NCI-H524 treated with DMSO at 0.1 percent for 48 hours (cell line): ENCODE results near the gene BACH1.
"Not testable (repeated sequence)": the region's sequence is repeated elsewhere in the genome, so short reads cannot be mapped to it uniquely, and the experiment has no call there.

Experiments
- DNase-seq: peaks from one replicate; lab custom pipeline; 2025; lab: John Stamatoyannopoulos, UW

Gene BACH1

DNA sequence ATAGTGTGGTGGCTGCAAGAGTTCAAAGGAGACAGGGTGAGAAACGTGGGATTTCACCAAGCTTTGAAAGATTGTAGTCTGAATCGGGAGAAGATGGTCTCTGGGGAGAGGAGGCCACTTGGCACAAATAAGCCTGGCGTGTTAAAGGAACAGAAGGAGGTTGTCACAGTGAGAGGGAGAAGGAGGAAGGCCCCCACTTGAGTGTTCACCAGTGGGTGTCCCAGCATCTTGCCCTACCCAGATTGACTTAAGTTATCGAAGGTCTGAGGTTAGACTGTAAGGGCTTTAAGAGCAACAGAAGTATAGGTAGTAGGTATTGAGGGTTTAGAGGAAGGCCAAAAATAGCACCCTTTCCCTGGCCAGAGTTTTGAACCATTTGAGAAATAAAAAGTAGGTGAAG is 48.0 kb downstream of the BACH1 start:
- DNase-seq: no peak

GRCh38 chr21:29347274-29347681 is 48.6 kb downstream of the BACH1 start:
- no peak for DNase-seq

GRCh38 chr21:29349702-29350101 is 51.0 kb downstream of the BACH1 start:
- peak; percentile 95 for DNase-seq

- no peak for DNase-seq
Measured at GRCh38 chr21:29350246-29350779, 51.6 kb downstream of the BACH1 start.

DNA sequence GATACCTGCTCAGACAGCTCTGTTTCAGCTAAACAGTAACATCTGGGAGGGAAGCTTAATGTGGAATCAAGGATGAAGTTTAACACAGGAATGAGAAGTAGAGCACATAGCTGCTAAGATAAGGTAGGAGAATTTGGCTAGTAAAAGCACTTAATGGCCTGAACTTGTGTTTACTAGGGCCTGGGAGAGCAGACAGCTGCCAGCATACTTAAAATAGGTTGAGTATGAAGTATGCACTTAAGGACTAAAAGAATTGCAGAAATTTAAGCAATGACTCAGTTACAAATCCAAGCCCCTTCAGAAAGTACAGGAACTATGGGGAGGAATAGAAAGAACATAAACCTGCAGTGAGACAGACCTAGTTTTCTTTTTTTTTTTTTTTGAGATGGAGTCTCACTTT is 53.0 kb downstream of the BACH1 start:
- DNase-seq: peak; percentile 48

- not testable (repeated sequence) for DNase-seq
Measured at GRCh38 chr21:29355043-29355710, 56.5 kb downstream of the BACH1 start.

DNA sequence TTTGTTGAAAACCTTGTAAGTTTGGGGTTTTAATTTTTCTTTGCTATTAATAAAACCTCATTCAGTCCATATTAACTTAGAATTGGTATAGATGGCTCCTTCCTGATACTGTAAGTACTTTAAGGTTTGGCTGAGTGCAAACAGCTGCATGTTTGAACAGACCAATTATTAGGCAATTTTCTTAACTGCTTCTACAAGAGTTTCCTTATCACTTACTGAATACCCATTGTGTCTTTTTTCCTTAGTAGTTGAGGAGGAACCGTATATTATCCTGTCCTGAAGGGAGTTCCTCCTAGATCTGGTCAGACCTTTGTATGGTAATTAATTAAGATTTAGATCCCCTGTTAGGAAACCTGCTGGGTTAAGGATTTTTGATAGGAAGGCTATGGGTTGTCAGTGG is 57.6 kb downstream of the BACH1 start:
- DNase-seq: not testable (repeated sequence)

DNA sequence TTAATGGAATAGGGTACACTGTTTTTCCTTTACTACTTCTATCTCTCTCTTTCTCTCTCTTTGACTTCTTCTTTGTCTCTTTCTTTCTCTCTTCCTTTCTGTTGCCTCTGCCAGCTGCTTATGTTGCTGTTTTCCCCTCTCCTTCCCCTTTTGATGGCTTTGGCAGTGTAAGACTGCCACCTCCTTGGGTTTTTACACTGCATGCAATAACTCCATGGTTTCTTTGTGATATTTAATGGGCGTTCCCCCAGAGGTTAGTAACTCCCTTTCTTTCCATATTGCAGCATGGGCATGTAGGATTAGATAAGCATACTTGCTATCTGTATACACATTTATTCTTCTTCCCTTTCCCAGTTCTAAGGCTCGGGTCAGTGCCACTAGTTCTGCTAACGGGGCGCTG is 58.1 kb downstream of the BACH1 start:
- not testable (repeated sequence) for DNase-seq

DNA sequence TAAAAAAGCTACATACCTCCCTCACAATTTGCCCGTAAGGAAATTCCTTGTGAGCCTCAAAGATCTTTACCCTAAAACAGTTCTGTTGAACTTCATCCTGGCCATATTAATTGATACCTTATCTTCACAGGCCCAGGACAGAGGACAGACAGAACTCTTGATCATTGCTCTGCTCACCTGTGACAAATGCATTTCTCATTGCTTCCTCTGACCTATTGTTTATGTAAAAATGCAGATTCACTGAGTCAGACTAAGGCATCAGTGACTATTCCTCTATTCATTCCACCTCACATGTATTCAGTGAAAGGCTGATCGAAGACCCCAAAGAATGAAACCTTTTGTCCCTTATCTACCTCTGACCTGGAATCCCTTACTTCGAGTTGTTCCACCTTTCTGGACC is 61.0 kb downstream of the BACH1 start:
- DNase-seq: no peak

DNA sequence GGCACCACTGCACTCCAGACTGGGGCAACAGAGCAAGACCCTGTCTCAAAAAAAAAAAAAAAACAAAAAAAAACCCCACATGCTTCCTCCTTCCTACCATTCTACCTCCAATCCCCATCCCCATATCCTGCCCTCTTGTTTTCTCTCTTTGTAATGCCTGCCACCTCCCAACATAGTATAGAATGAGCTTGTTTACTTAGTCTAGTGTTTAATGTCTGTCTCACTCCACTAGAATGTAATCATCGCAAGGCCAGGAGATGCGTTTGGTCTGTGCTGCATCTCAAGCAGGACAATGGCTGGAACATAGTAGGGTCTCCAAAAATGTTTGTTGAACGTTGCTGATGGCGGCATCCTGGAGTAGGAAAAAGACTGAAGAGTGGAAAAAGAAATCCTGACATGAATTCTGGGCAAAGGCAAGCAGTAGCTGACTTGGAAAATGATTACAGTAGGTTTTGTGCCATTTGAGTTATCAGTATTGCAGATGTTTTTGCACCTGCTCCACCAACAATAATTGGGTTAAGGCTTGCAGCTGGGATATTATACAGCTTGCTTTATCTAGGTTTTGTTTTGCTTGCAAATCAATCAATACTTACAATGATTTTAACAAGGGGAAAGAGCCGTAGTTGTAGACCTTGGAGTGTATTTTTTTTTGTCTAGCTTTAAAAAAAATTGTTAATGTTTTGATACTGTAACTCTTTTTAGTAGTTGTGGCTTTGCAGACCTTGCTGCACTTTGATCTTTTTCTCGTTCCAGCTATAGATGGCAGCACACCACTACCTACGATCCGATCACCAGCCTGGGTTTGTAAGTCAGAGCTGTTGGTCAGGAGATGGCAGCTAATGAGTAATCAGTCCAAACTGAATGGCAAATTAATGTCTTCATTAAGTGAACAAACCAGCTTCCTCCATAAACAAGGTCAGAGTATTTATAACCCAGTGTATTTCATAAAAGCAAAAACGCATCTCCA is 62.4 kb downstream of the BACH1 start:
- no peak for DNase-seq

DNA sequence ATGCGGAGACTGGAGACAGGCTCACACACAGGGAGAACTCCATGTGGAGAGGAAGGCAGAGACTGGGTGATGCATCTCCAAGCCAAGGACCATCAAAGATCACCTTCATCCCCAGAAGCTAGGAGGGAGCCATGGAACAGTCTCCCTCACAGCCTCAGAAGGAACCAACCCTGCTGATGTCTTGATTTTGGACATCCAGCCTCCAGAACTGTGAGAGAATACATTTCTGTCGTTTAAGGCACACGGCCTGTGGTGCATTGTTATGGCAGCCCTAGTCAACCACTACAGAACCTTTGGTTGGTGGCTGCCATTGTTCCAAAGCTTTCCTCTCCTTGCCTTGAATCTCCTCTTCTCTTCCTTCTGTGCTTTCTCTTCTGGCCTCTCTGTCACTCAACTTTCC is 64.0 kb downstream of the BACH1 start:
- DNase-seq: no peak

DNA sequence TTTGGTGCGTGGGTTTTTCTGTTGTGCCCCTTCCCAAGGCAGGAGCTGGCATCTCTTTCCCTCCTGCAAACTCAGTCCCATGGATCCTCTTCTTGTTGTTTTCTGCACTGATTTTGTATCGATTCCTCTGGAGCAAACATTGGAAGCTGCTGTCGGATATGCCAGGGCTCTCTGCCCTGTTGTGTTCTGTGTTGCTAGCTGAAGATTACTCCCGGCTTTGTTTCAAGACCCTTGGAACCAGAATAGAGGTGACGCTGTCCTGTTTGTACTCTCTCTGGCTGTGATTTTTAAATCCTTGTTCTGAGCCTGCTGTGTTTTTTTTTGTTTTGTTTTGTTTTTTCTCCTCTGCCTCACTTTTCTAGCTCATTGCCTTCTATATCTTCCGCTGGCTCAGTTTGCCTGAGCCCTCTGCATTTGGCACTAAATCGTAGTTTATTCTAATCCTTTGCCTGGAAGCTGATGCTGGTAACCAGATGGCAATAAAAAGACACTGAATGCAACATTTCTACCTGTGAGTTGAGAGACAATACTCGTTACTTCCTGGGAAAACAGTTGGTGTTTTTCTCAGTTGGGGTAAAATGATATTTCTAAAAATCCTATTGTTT is 67.0 kb downstream of the BACH1 start:
- no peak for DNase-seq

DNA sequence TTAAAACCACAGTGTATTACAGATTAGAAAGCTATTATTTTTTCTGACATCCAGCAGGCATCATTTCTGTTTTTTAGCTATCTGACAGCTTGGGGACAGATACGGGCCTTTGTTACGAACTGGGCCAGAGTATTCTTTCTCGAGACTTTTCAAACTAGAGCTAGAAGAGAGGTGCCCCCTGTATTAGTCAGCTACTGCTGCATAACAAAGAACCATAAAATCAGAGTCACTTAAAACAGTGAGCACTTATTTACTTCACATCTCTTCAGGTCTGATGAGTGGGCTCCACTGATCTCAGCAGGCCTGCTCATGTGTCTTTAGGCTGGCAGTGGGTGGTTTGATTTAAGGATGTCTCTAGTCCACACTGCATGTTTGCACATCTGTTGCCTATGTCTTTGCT is 67.8 kb downstream of the BACH1 start:
- DNase-seq: no peak

DNA sequence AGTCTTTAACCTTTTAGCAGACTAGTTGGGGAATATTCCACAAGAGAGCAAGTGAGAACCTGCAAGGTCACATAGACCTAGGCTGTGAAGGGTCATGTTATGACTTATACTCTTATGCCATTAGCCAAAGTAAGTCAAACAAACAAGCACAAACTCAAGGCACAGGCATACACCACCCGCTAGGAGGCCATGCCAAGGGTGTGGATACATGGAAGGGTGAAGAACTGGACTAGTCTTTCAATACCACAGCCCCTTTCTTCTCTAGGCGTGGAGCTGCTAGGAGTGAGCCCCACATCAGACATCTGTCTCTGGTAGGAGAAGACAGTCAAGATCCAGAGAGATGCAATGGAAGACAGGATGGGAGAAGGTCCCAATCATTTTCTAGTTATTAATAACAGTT is 68.6 kb downstream of the BACH1 start:
- no peak for DNase-seq

- no peak for DNase-seq
Measured at GRCh38 chr21:29368906-29369305, 70.2 kb downstream of the BACH1 start.

DNA sequence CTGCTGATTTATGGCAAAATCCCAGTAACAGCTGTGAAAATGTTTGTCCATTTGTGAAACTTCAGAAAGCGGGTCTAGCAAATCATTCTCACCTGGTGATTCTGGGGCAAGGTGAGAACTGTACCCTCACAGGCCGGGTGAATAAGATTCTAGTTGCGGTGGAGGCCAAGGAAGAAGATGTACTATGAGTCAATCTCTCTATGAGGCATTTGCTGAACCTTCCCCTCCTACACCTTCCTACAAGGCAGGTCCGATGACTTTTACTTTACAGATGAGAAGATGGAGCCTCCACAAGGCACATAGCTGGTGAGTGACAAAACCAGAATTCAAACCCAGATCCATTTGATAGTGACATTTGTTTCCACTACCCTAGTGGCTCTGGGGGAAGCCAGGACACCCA is 72.7 kb downstream of the BACH1 start:
- DNase-seq: no peak

GRCh38 chr21:29372063-29372802 is 73.5 kb downstream of the BACH1 start:
- peak; percentile 47 for DNase-seq

- no peak for DNase-seq
Measured at GRCh38 chr21:29374481-29374880, 75.8 kb downstream of the BACH1 start.

GRCh38 chr21:29376556-29376955 is 77.8 kb downstream of the BACH1 start:
- DNase-seq: no peak

DNA sequence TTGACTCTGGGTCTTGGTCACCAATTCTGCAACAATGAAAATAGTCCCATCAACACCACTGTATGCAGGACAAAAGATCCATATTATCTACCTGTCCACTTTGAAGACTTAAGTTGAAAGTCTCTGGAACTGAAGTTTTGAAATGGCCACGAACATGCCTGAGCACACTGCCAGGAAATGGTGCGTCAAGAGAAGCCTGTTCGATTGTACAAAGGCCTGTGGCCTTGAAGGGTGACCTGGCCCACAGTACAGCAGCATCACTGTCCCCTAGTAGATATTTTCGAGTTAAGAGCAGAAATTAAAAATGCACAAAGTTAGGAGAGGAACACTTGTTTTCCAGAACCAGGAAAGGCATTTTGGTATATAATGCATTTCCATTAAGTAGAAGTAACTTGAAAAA is 78.5 kb downstream of the BACH1 start:
- DNase-seq: no peak

DNA sequence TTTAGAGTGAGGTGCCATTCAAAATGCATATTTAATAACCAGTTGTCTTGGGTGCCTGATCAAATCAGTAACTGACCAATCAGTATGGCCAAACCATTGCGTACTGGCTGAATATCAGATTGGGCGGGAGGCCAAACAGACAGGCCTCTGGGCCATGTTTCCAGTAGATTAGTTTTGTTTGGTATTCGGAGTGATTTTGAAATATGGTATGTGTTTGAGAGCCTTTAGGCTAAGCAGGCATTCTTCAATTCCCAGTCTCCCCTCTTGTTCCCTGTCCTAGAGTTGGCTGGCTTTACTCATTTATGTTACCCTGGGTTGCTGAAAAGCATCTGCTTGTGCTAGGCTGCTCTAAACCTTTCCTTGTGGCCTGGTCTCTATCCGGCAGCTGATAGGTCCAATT is 80.1 kb downstream of the BACH1 start:
- DNase-seq: no peak

- no peak for DNase-seq
Measured at GRCh38 chr21:29379517-29380054, 80.9 kb downstream of the BACH1 start.
